HCT116 (cell line): ENCODE data around the gene GPR75. TPM values are rescaled to one million over a fixed set of nuclear protein-coding genes. Genes with fewer than 3 reads are reported as not detected.

ENCODE experiments used
- ATAC-seq: fragments of 200-7000 bp; cut with Tn5 transposase; 2 replicates; pipeline ENCODE4 v1.9.1; 2020; ENCODE audit warnings: mild to moderate bottlenecking, moderate library complexity
- Bru-seq: library from RNA; stranded (reverse); fragments of 400-500 nt; gene quantifications from one replicate; lab custom pipeline; 2021; lab: Mats Ljungman, UMichigan
- BruChase-seq, 2 experiments: library from RNA; stranded (reverse); fragments of 400-500 nt; gene quantifications; one replicate each; lab custom pipeline; 2021; lab: Mats Ljungman, UMichigan
- BruUV-seq: library from RNA; stranded (reverse); fragments of 400-500 nt; replicated peaks from 2 replicates; lab custom pipeline; 2021; lab: Mats Ljungman, UMichigan
- CTCF ChIA-PET: fragments of 300-600 bp; sonication (Branson Sonifier 250); formaldehyde crosslinking; loops from one replicate; lab custom pipeline; 2021; ENCODE audit warnings: antibody characterized with exemption; lab: Charles Lee
- POLR2A ChIA-PET: fragments of 300-600, 350-600 bp; sonication (Branson Sonifier 250); formaldehyde crosslinking; loops from one replicate; lab custom pipeline; 2021; ENCODE audit warnings: antibody characterized with exemption; lab: Charles Lee
- RAD21 ChIA-PET, 2 experiments: fragments of 300-600 bp; sonication (Branson Sonifier 250); formaldehyde crosslinking; loops; one replicate each; lab custom pipeline; 2023; ENCODE audit warnings: low total read pairs in 2 of 2; ENCODE audit not compliant: uncharacterized antibody in 2 of 2, unreplicated experiment in 2 of 2, low non-redundant PET in 1 of 2; lab: Charles Lee
- DNase-seq: peaks from one replicate; pipeline ENCODE4 v3.0.0-alpha.2; 2010; ENCODE audit warnings: low read depth, low spot score
- H2AFZ ChIP-seq: fragments of 200-600 bp; shearing (Covaris generic), sonication (generic); 2 replicates; pipeline ENCODE4 v1.6.1; 2017; ENCODE audit warnings: low read depth, mixed run types, mixed read lengths, antibody characterized with exemption, low read length; ENCODE audit not compliant: poor library complexity, severe bottlenecking
- H3K27ac ChIP-seq: 2 replicates; pipeline ENCODE4 v1.5.1; 2012; ENCODE audit warnings: low read depth, low read length
- H3K27me3 ChIP-seq: fragments of 200-600 bp; sonication (generic); 2 replicates; pipeline ENCODE4 v1.6.1; 2016; ENCODE audit warnings: mixed run types, low read length, mixed read lengths; ENCODE audit not compliant: insufficient read depth
- H3K36me3 ChIP-seq, 2 experiments: fragments of 200-500 bp in 1 of 2; fragments of 200-600 bp in 1 of 2; sonication (Bioruptor generic) in 1 of 2; sonication (generic) in 1 of 2; 2 replicates each; pipeline versions ENCODE4 v1.5.1 to v1.6.1; 2014 to 2016; ENCODE audit warnings: low read length in 2 of 2, inconsistent platforms in 1 of 2, mixed read lengths in 1 of 2, mixed run types in 1 of 2; ENCODE audit not compliant: insufficient read depth in 2 of 2, control insufficient read depth in 1 of 2
- H3K4me1 ChIP-seq, 2 experiments: fragments of 200-600 bp in 1 of 2; sonication (generic) in 1 of 2; 2 replicates each; pipeline versions ENCODE4 v1.5.1 to v1.6.1; 2012 to 2017; ENCODE audit warnings: low read length in 2 of 2, inconsistent platforms in 1 of 2, mild to moderate bottlenecking in 1 of 2, mixed read lengths in 1 of 2, mixed run types in 1 of 2, moderate library complexity in 1 of 2; ENCODE audit not compliant: insufficient read depth in 2 of 2, control insufficient read depth in 1 of 2
- H3K4me2 ChIP-seq: fragments of 200-600 bp; sonication (generic); 2 replicates; pipeline ENCODE4 v1.6.1; 2017; ENCODE audit warnings: mixed run types, low read length, mixed read lengths
- H3K4me3 ChIP-seq, 2 experiments: fragments of 200-600 bp in 1 of 2; sonication (generic) in 1 of 2; replicated peaks in 1 of 2; 2 replicates each; pipeline ENCODE4 v1.5.1; 2011 to 2016; ENCODE audit warnings: low read length in 2 of 2, control low read depth in 1 of 2, low read depth in 1 of 2, mild to moderate bottlenecking in 1 of 2, mixed read lengths in 1 of 2, mixed run types in 1 of 2
- H3K79me2 ChIP-seq: fragments of 200-600 bp; sonication (generic); 2 replicates; pipeline ENCODE4 v1.6.1; 2017; ENCODE audit warnings: mild to moderate bottlenecking, mixed run types, low read length, moderate library complexity, mixed read lengths; ENCODE audit not compliant: insufficient read depth
- H3K9ac ChIP-seq: fragments of 200-600 bp; sonication (generic); 2 replicates; pipeline ENCODE4 v1.6.1; 2016; ENCODE audit warnings: low read length, mixed read lengths
- H3K9me2 ChIP-seq: fragments of 200-600 bp; sonication (generic), shearing (Covaris generic); 2 replicates; pipeline ENCODE4 v1.6.1; 2017; ENCODE audit warnings: mixed run types, mild to moderate bottlenecking, moderate library complexity; ENCODE audit not compliant: insufficient read depth
- H3K9me3 ChIP-seq, 2 experiments: fragments of 200-500 bp in 1 of 2; fragments of 200-600 bp in 1 of 2; sonication (Bioruptor generic) in 1 of 2; sonication (generic) in 1 of 2; 2 replicates each; pipeline ENCODE4 v1.6.1; 2014 to 2017; ENCODE audit warnings: low read length in 2 of 2, mixed read lengths in 2 of 2, inconsistent platforms in 1 of 2, low read depth in 1 of 2, mild to moderate bottlenecking in 1 of 2, mixed run types in 1 of 2, moderate library complexity in 1 of 2; ENCODE audit not compliant: control insufficient read depth in 1 of 2, insufficient read depth in 1 of 2
- H4K20me1 ChIP-seq: fragments of 200-600 bp; sonication (generic), shearing (Covaris generic); 2 replicates; pipeline ENCODE4 v1.6.1; 2017; ENCODE audit warnings: mixed run types, mild to moderate bottlenecking, moderate library complexity; ENCODE audit not compliant: insufficient read depth
- ATF3 ChIP-seq: IDR thresholded peaks from 2 replicates; pipeline ENCODE4 v1.6.1; 2012
- CBX3 ChIP-seq: IDR thresholded peaks from 2 replicates; pipeline ENCODE4 v1.6.1; 2012; ENCODE audit warnings: low read depth
- CEBPB ChIP-seq: IDR thresholded peaks from 2 replicates; pipeline ENCODE4 v1.6.1; 2012; ENCODE audit warnings: low read depth
- CTCF ChIP-seq, 3 experiments: fragments of 200-600 bp in 1 of 3; sonication (generic) in 1 of 3; IDR thresholded peaks in 2 of 3; conservative IDR thresholded peaks in 1 of 3; 2 replicates each; pipeline ENCODE4 v1.5.1; 2012 to 2017; ENCODE audit warnings: low read depth in 2 of 3, low read length in 2 of 3, antibody characterized with exemption in 1 of 3, borderline replicate concordance in 1 of 3, control low read depth in 1 of 3, mild to moderate bottlenecking in 1 of 3, mixed read lengths in 1 of 3, mixed run types in 1 of 3, moderate library complexity in 1 of 3; ENCODE audit not compliant: insufficient read depth in 1 of 3
- EZH2 ChIP-seq: fragments of 200-600 bp; sonication (generic); IDR thresholded peaks from 2 replicates; pipeline ENCODE4 v1.6.1; 2017; ENCODE audit warnings: antibody characterized with exemption, mixed run types
- EZH2phosphoT487 ChIP-seq: fragments of 200-600 bp; IDR thresholded peaks from 2 replicates; pipeline ENCODE4 v1.6.1; 2018; ENCODE audit warnings: antibody characterized with exemption, borderline replicate concordance
- FOSL1 ChIP-seq: IDR thresholded peaks from 2 replicates; pipeline ENCODE4 v1.6.1; 2012; ENCODE audit warnings: low read depth
- JUND ChIP-seq: IDR thresholded peaks from 2 replicates; pipeline ENCODE4 v1.6.1; 2012
- POLR2AphosphoS5 ChIP-seq: IDR thresholded peaks from 2 replicates; pipeline ENCODE4 v1.6.1; 2011; ENCODE audit warnings: mild to moderate bottlenecking, low read depth, low read length, moderate library complexity
- REST ChIP-seq: IDR thresholded peaks from 2 replicates; pipeline ENCODE4 v1.6.1; 2012; ENCODE audit warnings: low read depth
- SIN3A ChIP-seq: IDR thresholded peaks from 2 replicates; pipeline ENCODE4 v1.6.1; 2012; ENCODE audit warnings: low read depth
- SRF ChIP-seq: IDR thresholded peaks from 2 replicates; pipeline ENCODE4 v1.6.1; 2012; ENCODE audit warnings: low read depth
- ZBTB33 ChIP-seq: IDR thresholded peaks from 2 replicates; pipeline ENCODE4 v1.6.1; 2011; ENCODE audit warnings: mild to moderate bottlenecking, low read length, moderate library complexity; ENCODE audit not compliant: insufficient replicate concordance; ENCODE audit errors: extremely low read depth
- ZFX ChIP-seq: fragments of 450-650 bp; IDR thresholded peaks from 2 replicates; pipeline ENCODE4 v1.6.1; 2017
- ZNF274 ChIP-seq: fragments of 200-500 bp; sonication (Bioruptor generic); IDR thresholded peaks from 2 replicates; pipeline ENCODE4 v1.6.1; 2014; ENCODE audit warnings: mild to moderate bottlenecking, low read depth, low read length, inconsistent platforms
- intact Hi-C: fragments of 100-400 bp; cut with micrococcal nuclease; formaldehyde crosslinking; loops from 2 replicates; pipeline ENCODE4 v1.10.0; 2022
- long read RNA-seq: library from polyadenylated mRNA; unstranded; transcript quantifications from one replicate; pipeline ENCODE4 v2.0.0, GENCODE V29; 2021; ENCODE audit not compliant: unreplicated experiment
- polyA plus RNA-seq: library from polyadenylated mRNA; unstranded; fragments of >200 nt; gene quantifications from 2 replicates; pipeline ENCODE4 v1.2.1, GENCODE V29; 2012; ENCODE audit warnings: missing spikeins
- total RNA-seq: library from RNA; stranded (reverse); gene quantifications from one replicate; pipeline ENCODE4 v1.2.1, GENCODE V29; 2021; ENCODE audit not compliant: unreplicated experiment
- TF ChIP-seq, protein P1 (sequence below): IDR thresholded peaks from 2 replicates; pipeline ENCODE4 v1.6.1; 2012

Gene GPR75
- 1.2 TPM for total RNA-seq
- 0.79 and 0.90 TPM in 2 replicates for polyA plus RNA-seq
- percentile 86 among the genes with signal in this experiment for Bru-seq, nascent RNA
- percentile 89 among the genes with signal in this experiment for BruChase-seq, experiment 1, labeled RNA remaining after a 6-hour chase
- BruChase-seq, experiment 2, labeled RNA remaining after a 2-hour chase = percentile 89 among the genes with signal in this experiment
- long read RNA-seq = 0 reads

DNA sequence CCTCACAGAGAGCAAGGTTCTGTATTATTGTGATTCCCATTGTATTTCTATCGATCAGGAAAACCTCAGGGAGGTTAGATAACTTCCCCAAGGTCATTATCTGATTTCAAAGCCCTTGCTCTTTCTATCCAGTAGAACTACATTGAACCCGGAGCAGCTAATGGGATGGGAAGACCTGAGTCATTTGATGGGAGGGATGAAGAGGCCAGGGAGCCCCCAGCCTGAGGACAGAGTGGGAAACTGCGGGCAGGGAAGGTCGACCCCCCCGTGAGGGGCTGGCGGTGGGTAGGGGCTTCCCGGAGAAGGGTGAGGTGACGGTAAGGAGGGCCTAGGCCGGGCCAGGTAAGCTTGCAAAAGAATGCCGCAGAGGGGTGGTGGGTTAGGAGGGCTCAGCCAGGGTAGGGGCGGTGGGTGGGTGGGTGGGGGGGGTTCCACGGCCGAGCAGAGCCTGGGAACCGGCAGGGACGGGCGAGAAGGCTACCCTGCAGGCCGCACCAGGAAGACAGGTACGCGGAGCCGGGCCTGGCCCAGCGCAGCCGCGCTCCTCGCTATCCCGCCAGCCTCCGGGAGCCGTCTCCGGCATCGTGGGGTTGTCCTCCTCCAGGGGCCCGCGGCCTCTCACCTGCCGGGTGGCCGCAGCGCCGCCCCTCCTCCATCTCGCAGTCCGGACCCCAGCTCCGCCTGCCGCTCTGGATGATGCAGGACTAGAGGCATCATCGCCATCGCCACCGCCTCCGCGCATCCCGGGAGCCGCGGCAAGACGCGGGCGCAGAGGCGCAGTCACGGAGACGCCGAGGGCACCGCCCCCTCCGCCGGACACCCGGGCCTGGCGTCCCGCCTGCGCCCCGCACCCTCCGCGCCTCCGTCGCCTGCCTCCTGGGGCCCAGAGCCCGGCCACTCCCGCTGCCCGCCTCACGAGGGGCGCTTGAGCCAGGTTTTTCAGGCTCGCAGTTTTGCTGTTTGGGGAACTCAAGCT lies at the start of gene GPR75:
Gene GPR75 (minus strand): TSS at position 762 of the 976 bp plus-strand sequence. CDS start 5,211 bp downstream, outside the sequence.
- no TSS peak for BruUV-seq
- Histone ChIP-seq H3K4me2 (no peak within 1 kb of the TSS), H2AFZ (no peak within 1 kb of the TSS), H3K27me3 (no peaks in the 10 kb centered on the region), H3K27ac (no peak within 1 kb of the TSS), H4K20me1 (no peaks in the 10 kb centered on the region; the same call in 1 of the 2 replicates), H3K9me2 (no peaks in the 10 kb centered on the region), H3K9me3 (no peaks in the 10 kb centered on the region), H3K79me2 (no peaks in the 10 kb centered on the region), H3K4me1 (no peaks in the 10 kb centered on the region), H3K9ac (no peak within 1 kb of the TSS), H3K36me3 (0 out of 4 replicates have a peak, but pooled peaks cover 0 to under 1% of the 10 kb centered on the region in 2 experiments), H3K4me3 (no peak within 1 kb of the TSS)
- TF ChIP-seq ZNF274 (no peak), ATF3 (no peak), REST (no peak), EZH2 (no peak), EZH2phosphoT487 (no peak), FOSL1 (no peak), POLR2AphosphoS5 (no peak), ZFX (no peak), CBX3 (no peak), SIN3A (no peak), CEBPB (no peak), CTCF (IDR thresholded peaks at IDR 0.05 in 2 of 3, conservative IDR thresholded peaks at IDR 0.05 in 1 of 3; ENCODE audit: borderline replicate concordance in 1 of 3, insufficient read depth in 1 of 3, low read depth in 2 of 3, low read length in 2 of 3) (no peak), ZBTB33 (no peak), JUND (no peak), SRF (no peak)
- TF ChIP-seq, protein P1, sequence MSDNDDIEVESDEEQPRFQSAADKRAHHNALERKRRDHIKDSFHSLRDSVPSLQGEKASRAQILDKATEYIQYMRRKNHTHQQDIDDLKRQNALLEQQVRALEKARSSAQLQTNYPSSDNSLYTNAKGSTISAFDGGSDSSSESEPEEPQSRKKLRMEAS = no peak
- ATAC-seq (no peak), DNase-seq (no peak)
- intact Hi-C loops = no loop called here
- ChIA-PET POLR2A (no interaction called here), RAD21 (no interaction called here), CTCF (no interaction called here)
